Measurements from ENCODE around the gene ARPC4.

The ARPC4 gene

GRCh38 chr3:9791127-9791526, 1.8 kb upstream of the ARPC4 start:
- in situ Hi-C loops (cut with HindIII; ENCODE audit: low sequenced_read_pairs): no loop called here

GRCh38 chr3:9791790-9792404, 985 bp upstream of the ARPC4 start:
- in situ Hi-C loops (cut with HindIII; ENCODE audit: low sequenced_read_pairs): no loop called here

- in situ Hi-C loops (cut with HindIII; ENCODE audit: low sequenced_read_pairs): no loop called here
Measured at GRCh38 chr3:9793161-9793781, 389 bp downstream of the ARPC4 start.

DNA sequence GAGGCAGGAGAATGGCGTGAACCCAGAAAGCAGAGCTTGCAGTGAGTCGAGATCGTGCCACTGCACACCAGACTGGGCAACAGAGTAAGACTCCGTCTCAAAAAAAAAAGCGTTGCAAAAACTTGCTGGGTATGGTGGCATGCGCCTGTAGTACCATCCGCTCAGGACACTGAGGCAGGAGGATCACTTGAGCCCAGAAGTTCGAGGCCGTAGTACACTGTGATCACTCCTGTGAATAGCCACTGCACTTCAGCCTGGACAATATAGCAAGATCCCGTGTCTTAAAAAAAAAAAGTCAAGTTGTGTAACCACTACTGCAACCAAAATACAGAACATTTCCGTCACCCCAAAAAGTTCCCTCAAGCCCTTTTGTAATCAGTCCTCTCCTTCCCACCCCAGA, 1.5 kb downstream of the ARPC4 start:
- in situ Hi-C loops (cut with HindIII; ENCODE audit: low sequenced_read_pairs): no loop called here

GRCh38 chr3:9795207-9795606, 2.3 kb downstream of the ARPC4 start:
- in situ Hi-C loops (cut with HindIII; ENCODE audit: low sequenced_read_pairs): no loop called here

DNA sequence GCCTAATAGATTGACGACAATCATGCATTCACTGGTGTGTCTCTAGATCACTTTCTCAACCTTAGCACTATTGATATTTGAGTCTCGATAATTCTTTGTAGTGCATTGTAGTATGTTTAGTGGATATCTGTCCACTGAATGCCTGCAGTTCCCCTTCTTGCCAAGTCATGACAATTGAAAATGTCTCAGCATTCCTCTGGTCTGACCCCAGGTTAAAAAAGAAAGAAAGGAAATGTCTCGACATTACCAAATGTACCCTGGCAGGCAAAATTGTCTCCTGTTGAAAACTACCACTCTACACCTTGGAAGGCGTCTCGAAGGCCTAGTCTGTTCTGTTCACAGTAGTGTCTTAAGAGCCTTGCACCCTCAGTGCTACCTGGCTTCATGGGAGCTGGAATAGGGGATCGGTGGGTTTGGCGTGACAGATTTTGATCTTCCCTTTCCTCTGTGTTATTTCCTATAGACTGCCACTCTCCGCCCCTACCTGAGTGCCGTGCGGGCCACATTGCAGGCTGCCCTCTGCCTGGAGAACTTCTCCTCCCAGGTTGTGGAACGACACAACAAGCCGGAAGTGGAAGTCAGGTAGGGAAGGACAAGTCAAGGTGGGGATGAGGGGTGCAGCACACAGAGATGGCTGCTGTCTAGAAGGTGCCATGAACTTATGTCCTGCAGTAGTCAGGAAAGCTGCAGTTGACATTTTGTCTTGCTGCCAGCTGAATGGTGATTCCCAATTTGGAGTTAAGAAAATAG, 4.5 kb downstream of the ARPC4 start:
- in situ Hi-C loops (cut with HindIII; ENCODE audit: low sequenced_read_pairs): no loop called here

DNA sequence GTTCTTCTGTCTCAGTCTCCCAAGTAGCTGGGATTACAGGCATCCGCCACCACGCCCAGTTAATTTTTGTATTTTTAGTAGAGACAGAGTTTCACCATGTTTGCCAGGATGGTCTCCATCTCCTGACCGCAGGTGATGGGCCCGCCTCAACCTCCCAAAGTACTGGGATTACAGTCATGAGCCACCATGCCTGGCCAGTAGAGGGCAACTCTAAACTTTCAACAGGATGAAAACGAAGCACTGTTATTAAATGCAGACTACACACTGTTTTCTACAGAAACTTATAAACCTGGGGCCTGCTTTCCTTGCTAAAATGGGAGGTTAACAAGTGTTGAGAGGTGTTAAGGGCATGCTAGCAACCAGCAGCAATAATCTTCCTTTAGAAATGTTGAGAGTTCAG, 7.6 kb downstream of the ARPC4 start:
- in situ Hi-C loops (cut with HindIII; ENCODE audit: low sequenced_read_pairs): no loop called here

DNA sequence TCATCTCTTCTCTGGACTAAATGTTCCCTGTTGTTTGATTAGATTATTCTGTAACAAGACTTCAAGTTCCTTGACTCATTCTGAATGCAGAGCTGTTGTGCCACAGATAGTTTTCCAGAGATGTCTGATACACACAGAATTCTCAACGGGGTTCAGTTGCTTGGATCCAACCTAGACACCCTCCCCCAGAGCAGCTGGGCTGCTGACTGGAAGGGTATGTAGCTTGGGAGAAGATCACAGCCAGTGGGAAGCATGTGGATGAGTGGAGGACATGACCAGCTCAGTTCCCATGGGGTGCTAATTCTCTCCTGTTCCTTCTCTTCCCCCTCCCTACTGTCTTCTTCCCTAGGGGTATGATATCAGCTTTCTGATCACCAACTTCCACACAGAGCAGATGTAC, 10.6 kb downstream of the ARPC4 start:
- in situ Hi-C loops (cut with HindIII; ENCODE audit: low sequenced_read_pairs): no loop called here

DNA sequence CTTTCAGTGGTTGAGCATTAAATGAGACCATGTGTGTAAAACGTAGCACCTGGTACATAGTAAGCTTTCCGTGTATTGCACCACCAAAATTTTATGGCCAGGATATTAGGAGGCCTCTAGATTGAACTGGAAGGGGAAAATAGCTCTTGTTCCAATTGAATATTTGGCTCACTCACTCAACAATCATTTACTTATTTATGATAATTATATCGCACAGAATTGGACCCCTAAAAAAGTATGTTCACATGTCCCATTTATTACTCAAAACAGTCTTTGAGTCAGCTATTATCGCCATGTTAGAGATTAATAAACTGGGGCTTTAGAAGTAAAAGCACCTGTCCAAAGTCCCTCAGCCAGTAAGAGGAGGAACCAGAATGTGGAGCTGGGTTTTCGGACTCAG, 12.1 kb downstream of the ARPC4 start:
- in situ Hi-C loops (cut with HindIII; ENCODE audit: low sequenced_read_pairs): loop anchor here (5.0 kb wide), 2 partner anchors 47 to 68 kb away; no protein-coding TSS in a partner anchor

- in situ Hi-C loops (cut with HindIII; ENCODE audit: low sequenced_read_pairs): loop anchor here (5.0 kb wide), 2 partner anchors 46 to 69 kb away; no protein-coding TSS in a partner anchor
Measured at GRCh38 chr3:9806137-9806536, 13.3 kb downstream of the ARPC4 start.

- in situ Hi-C loops (cut with HindIII; ENCODE audit: low sequenced_read_pairs): loop anchor here (5.0 kb wide), 2 partner anchors 45 to 70 kb away; no protein-coding TSS in a partner anchor
Measured at GRCh38 chr3:9806688-9807589, 14.1 kb downstream of the ARPC4 start.

- in situ Hi-C loops (cut with HindIII; ENCODE audit: low sequenced_read_pairs): loop anchor here (5.0 kb wide), 2 partner anchors 44 to 71 kb away; no protein-coding TSS in a partner anchor
Measured at GRCh38 chr3:9807981-9808344, 15.1 kb downstream of the ARPC4 start.

GRCh38 chr3:9808345-9809037, 15.6 kb downstream of the ARPC4 start:
- in situ Hi-C loops (cut with HindIII; ENCODE audit: low sequenced_read_pairs): loop anchor here (5.0 kb wide), 2 partner anchors 44 to 71 kb away; no protein-coding TSS in a partner anchor

GRCh38 chr3:9809239-9809614, 16.3 kb downstream of the ARPC4 start:
- in situ Hi-C loops (cut with HindIII; ENCODE audit: low sequenced_read_pairs): loop anchor here (5.0 kb wide), 2 partner anchors 43 to 72 kb away; no protein-coding TSS in a partner anchor

DNA sequence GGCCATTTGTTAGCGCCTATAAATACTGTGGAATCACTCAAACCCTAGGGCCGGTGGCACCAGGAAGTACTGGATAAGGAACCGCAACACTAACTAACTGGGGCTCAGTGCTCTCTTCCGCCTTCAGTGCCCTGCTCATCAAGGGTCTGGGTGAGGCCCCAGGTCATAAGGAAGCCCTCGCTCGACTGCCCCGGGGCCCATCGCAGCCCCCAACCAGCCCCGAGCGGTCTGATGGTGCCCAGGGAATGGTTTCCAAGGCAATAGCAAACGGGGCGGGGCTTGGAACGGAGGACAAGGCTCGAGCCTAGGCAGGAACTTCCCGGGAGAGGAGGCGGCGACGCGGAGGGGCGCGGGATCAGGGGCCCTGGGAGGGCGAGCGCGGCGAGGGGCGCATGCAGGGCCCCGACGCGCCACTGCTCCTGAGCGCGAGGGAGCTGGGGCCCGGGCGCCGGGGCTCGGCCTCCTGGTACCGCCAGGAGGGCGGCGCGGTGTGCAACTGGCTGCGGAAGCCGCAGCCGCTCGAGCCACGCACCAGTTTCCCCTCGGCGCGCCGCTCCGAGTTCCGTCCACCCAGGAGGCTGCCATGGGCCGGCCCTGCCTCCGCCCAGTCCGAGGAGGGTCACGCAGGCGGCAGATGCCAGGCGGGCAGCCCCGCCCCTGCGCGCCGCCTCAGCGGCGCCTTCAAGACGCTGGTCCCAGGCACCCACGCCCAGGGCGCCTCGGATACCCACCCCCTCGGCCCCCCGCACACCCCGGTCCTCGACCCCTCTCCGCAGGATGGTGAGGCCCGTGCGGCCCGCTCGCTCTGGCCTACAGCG, 16.9 kb downstream of the ARPC4 start, which contains the start of gene TTLL3:
Gene TTLL3 (plus strand): TSS at position 648 of the 818 bp plus-strand sequence. CDS start 400 bp downstream, outside the sequence.
- in situ Hi-C loops (cut with HindIII; ENCODE audit: low sequenced_read_pairs): loop anchor here (5.0 kb wide), 2 partner anchors 42 to 73 kb away; no protein-coding TSS in a partner anchor

GRCh38 chr3:9810433-9810770, 17.5 kb downstream of the ARPC4 start:
- in situ Hi-C loops (cut with HindIII; ENCODE audit: low sequenced_read_pairs): no loop called here

DNA sequence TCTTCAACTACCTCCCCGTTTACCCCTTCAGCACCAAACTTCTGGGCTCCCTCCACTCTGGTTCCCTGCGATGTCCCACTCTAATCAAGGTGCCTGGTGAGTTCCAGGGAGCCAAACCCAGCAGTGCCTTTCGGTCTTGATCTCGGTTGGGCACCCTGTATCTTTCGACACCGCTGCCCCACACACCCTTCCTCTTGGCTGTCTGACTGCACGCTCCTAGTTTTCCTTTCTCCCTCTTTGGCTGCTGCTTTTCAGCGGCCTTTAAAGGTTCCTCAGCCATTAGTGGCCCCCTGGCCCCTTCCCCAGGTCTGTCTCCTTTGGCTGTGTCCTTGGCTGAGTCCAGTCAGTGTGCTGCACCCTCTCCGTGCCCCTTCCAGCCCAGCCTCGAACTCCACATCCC, 18.0 kb downstream of the ARPC4 start:
- in situ Hi-C loops (cut with HindIII; ENCODE audit: low sequenced_read_pairs): no loop called here

DNA sequence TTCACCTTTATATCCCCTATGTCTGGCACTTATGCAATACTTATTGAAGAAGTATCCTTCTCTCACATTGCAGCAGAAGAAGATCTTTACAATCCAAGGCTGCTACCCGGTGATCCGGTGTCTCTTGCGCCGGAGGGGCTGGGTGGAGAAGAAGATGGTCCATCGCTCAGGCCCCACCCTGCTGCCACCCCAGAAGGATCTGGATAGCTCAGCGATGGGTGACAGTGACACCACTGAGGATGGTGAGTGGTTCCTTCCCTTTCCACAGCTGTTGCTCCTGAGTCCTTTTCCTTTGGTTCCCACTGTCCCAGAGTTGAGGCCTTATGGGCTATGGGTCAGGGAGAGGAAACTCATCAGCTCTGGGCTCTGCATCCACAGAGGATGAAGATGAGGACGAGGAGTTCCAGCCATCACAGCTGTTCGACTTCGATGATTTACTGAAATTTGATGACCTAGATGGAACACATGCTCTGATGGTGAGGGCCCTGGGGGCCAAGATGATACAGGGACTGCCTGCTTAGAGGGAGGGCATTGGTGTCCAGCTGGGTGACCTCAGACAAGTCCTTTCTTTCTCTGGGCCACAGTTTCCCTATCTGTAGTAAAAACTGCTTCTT, 20.1 kb downstream of the ARPC4 start:
- in situ Hi-C loops (cut with HindIII; ENCODE audit: low sequenced_read_pairs): no loop called here

DNA sequence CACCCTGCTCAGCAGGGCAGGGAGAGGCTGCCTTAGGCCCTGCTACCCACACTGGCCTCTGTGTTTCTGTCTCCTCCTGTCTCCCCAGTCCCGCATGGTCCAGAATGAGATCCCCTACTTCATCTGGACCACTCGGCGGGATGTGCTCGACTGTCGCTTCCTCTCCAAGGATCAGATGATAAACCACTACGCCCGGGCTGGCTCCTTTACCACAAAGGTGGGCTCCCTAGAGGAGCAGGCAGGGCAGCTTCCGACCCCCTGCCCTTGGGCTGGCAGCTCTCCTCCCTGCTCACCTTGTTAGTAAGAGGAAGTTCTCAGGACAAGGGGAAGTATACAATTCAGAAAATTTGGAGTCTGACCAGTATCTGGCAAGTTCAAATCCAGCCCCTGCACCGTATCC, 23.1 kb downstream of the ARPC4 start:
- in situ Hi-C loops (cut with HindIII; ENCODE audit: low sequenced_read_pairs): no loop called here

Measured in endothelial cell of hepatic sinusoid (primary cell).